SHP77 treated with DMSO at 0.1 percent for 48 hours (cell line): Measurements from ENCODE around the gene PCDHGC4.

Experiments used
- DNase-seq: peaks from one replicate; lab custom pipeline; 2025; lab: John Stamatoyannopoulos, UW

Gene PCDHGC4

GRCh38 chr5:141490271-141490670 lies 5.4 kb downstream of the PCDHGC4 start:
- no peak for DNase-seq

DNA sequence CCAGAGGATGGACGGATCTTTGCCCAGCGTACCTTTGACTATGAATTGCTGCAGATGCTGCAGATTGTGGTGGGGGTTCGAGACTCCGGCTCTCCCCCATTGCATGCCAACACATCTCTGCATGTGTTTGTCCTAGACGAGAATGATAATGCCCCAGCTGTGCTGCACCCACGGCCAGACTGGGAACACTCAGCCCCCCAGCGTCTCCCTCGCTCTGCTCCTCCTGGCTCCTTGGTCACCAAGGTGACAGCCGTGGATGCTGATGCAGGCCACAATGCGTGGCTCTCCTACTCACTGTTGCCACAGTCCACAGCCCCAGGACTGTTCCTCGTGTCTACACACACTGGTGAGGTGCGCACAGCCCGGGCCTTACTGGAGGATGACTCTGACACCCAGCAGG lies 5.9 kb downstream of the PCDHGC4 start:
- no peak for DNase-seq

DNA sequence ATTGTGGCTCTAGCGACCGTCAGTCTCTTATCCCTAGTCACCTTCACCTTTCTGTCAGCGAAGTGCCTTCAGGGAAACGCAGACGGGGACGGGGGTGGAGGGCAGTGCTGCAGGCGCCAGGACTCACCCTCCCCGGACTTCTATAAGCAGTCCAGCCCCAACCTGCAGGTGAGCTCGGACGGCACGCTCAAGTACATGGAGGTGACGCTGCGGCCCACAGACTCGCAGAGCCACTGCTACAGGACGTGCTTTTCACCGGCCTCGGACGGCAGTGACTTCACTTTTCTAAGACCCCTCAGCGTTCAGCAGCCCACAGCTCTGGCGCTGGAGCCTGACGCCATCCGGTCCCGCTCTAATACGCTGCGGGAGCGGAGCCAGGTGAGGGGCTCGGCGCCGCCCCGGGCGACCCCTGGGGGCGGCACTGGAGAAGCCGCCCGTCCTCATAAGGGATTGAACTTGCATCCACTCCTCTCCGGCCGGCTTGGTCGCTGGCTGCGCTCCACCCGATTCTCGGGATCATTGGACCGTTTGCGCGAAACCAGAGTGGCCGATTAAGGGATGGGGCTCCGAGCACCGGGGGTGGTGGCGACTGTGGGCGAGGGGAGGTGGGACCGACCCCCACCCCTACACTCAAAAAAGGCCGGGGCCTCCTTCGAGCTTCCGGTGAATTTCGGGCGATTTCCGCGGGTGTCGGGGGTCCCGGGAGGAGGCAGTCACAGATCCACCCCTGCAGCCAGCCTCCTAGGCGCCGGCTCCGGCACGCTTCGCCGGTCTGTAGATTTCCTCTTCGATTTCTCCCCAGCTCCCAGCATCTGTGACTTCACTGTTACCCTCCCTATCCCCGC lies 6.7 kb downstream of the PCDHGC4 start:
- DNase-seq = no peak

DNA sequence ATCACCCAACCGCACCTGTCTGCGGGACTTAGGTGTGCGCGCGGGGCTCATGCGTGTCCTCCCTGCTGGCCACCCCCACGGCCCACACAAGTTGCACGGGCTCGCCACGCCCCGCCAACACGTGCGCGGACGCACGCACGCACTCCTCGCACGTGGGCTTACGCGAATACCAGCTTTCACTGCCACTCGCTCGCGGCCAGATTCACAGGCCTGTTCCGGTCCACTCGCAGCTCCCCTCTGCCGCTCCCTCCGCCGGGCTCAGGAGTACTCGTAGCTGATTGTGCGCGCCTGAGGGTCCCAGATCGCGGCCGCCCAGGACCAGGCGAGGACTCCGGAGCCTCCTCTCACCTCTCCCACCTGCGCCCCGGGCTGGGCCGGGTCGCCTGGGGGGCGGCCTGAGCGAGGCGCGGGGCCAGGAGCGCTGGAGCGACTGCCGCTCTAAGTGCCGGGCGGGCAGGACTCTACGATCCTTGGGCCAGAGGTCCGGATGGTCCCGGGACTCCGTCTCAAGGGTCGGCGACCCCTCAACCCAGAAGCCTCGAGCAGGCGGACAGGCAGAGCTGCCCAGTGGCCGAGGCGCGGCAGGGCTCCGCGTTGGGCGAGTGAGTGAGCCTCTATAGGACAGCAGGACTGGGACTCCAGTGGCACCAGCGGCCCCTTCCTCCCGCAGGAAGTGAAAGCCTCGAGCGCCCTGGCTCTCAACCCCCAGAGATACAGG lies 7.5 kb downstream of the PCDHGC4 start:
- no peak for DNase-seq

DNA sequence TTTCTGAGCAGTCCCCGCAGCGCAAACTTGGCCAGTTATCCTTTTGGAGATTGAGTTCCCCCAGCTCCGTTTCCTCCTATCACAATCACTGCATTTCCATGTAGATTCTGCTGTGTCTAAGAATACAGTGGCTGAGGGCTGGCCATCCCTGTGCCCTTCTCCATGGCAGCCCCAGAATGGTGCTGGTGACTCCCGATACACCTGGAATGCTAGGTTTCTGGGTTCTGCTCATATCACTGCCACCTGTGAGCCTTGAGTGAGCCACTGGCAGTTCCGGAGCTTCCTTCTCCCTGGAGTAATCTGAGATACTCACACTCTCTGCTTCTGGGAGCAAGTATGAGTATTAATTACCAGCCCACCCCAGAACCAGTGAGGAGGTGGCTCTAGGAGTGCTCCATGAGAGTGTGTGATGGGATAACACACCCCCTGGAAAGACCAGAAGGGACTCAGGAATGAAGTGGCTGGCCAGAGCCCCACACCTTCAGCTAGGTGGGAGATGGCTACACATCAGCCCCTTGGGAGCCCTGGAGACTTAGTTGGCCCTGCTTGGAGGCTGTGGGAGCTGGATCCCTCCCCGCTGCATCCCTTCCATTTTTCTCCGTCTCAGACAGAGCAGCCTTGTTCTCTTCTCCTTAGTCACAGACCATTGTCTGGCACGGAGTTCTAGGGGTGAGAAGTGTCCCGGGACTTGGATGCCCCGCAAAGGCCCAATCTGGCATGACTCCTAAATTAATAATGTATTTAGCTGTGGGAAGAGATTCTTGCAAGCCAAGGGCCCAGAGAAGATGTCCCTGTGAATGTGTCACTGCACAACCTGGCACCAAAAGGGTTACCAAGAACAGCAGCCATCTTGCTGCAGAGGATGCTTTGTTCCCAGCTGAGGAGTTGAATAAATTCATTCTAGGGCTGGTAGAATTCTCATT lies 8.9 kb downstream of the PCDHGC4 start:
- DNase-seq = no peak

GRCh38 chr5:141494761-141495452 lies 10.1 kb downstream of the PCDHGC4 start:
- DNase-seq = no peak

DNA sequence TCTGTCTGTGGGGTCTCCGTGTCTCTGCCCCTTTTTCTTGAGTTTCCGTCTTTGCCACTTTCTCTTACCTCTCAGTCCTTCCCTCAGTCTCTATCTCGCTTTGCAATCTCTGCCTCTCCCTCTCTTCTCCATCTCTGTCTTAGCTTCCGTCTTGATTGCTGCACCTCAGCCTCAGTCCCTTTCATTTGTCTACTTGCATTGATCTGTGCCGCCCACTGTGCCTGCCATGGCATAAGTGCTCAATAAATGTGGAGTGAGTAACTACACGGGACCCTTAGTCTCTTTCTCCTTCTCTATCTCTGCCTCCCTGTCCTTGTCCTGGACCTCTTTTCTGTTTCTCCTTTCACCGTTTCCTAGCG lies 10.6 kb downstream of the PCDHGC4 start:
- no peak for DNase-seq

DNA sequence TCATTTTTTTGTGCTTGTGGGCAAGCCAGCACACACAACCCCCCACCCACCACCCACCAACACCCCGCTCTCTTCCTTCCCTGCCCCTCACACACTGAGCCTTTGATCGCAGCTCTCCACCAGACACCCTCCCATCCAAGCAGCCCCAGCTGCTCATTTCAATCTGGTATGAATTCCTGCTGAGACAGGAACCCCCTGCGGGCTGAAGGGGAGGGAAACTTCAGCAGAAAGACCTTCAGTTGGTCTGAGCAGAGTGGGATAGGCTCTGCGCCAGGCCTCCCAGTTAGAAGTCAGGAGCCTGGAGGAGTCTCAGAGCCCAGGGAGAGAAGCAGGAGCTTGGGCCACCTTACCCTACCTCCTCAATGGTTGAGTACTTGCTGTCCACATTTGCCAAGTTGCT lies 11.2 kb downstream of the PCDHGC4 start:
- DNase-seq = no peak

DNA sequence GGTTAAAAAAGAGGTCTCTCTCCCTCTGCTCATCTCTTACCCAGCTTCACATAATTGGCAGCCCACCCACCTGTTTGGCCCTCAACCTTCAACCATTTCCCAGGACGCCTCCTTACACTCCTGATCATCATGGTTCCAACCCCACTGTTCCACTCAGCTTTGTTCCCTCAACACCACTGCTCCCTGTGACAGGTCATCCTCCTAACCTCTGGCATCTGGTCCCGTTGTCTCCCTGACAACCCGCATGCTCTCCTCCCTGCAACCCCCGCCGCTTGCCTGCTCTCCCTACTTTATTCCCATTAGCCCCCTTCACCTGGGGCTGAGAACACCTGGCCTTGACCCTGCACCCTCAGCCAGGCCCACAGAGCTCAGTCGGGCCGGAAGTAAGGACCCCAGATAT lies 16.9 kb downstream of the PCDHGC4 start:
- DNase-seq = no peak

DNA sequence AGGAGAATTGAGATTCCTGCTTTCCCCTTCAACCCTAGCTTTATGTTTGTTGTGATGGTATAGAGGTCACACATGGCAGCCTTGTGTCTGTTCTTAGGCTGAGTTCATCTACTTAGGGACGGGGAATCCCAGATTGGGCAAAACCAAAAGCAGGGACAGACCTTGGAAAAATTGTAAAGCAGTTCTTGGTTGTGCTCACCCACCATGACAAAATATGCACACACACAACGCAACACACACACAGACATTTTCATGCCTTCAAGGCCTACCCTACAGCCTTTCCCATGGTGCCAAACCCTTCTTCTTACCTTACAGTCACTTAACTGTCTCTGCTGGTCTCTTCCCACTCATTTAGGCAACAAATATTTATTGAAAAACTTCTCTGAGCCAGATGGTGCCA lies 18.9 kb downstream of the PCDHGC4 start:
- DNase-seq = no peak

DNA sequence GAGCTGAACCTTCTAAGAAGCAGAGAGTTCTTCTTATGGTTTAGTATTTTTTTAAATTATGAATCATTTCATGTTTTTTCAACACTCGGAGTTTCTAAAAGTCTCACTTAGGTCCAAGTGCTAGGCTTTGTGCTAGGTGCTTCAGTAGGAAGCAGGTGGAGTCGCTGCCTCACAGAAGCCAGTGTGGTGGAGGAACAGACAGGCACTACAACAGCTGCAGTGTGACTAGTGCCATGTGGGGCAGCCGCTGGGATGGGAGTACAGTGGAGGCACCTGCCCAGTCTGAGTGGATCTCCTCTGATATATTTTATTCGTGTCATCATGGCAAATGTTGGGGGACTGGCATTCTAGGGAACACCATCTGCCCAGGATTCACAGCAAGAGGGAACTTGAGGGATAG lies 19.4 kb downstream of the PCDHGC4 start:
- DNase-seq = no peak

GRCh38 chr5:141506381-141507155 lies 21.7 kb downstream of the PCDHGC4 start:
- no peak for DNase-seq

GRCh38 chr5:141507387-141508091 lies 22.7 kb downstream of the PCDHGC4 start:
- no peak for DNase-seq

DNA sequence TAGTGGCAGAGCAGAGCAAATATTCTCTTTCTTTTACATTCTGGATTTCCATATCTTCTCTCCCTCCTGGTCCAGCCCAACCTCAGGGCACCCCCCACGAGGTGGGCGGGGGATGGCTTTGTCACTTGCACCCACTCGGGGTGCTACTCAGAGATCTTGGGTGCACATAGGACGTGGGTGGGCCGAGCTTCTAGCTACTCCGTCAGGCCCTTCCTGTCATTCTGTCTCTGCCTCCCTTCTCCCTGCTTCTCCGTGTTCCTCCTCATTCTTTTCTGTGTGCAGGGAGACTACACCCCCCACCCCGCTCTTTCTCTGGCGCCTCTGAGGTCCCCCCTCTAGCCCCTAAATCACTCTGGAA lies 23.6 kb downstream of the PCDHGC4 start:
- DNase-seq = no peak

- no peak for DNase-seq
Observed at GRCh38 chr5:141508798-141509611, 24.2 kb downstream of the PCDHGC4 start.

- DNase-seq = no peak
Observed at GRCh38 chr5:141510160-141510559, 25.3 kb downstream of the PCDHGC4 start.

DNA sequence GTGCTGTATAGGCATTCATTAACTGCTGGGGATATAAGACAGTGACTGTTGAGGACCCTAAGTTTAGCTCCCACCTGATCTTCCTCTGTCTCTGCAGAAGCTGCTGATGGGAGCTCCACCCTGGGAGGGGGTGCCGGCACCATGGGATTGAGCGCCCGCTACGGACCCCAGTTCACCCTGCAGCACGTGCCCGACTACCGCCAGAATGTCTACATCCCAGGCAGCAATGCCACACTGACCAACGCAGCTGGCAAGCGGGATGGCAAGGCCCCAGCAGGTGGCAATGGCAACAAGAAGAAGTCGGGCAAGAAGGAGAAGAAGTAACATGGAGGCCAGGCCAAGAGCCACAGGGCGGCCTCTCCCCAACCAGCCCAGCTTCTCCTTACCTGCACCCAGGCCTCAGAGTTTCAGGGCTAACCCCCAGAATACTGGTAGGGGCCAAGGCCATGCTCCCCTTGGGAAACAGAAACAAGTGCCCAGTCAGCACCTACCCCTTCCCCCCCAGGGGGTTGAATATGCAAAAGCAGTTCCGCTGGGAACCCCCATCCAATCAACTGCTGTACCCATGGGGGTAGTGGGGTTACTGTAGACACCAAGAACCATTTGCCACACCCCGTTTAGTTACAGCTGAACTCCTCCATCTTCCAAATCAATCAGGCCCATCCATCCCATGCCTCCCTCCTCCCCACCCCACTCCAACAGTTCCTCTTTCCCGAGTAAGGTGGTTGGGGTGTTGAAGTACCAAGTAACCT lies 26.2 kb downstream of the PCDHGC4 start:
- no peak for DNase-seq

DNA sequence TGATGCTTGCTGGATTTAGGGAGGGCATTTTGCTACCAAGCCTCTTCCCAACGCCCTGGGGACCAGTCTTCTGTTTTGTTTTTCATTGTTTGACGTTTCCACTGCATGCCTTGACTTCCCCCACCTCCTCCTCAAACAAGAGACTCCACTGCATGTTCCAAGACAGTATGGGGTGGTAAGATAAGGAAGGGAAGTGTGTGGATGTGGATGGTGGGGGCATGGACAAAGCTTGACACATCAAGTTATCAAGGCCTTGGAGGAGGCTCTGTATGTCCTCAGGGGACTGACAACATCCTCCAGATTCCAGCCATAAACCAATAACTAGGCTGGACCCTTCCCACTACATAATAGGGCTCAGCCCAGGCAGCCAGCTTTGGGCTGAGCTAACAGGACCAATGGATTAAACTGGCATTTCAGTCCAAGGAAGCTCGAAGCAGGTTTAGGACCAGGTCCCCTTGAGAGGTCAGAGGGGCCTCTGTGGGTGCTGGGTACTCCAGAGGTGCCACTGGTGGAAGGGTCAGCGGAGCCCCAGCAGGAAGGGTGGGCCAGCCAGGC lies 27.0 kb downstream of the PCDHGC4 start:
- DNase-seq = no peak
